Hematopoietic multipotent progenitor cell treated with erythropoietin and hydrocortisone succinate and interleukin-3 and kit ligand, for 6 days (in vitro differentiated cells): ENCODE results near the gene SDF2.
"Not testable (repeated sequence)": the region's sequence is repeated elsewhere in the genome, so short reads cannot be mapped to it uniquely, and the experiment has no call there.

Source experiments
- DNase-seq: peaks from one replicate; pipeline ENCODE4 v3.0.0-alpha.2; 2015

SDF2 gene

GRCh38 chr17:28682655-28683054 is 20.9 kb upstream of the SDF2 start:
- no peak for DNase-seq

- DNase-seq = peak; percentile 31
These were observed 14.3 kb upstream of the SDF2 start for GRCh38 chr17:28675980-28676379.

DNA sequence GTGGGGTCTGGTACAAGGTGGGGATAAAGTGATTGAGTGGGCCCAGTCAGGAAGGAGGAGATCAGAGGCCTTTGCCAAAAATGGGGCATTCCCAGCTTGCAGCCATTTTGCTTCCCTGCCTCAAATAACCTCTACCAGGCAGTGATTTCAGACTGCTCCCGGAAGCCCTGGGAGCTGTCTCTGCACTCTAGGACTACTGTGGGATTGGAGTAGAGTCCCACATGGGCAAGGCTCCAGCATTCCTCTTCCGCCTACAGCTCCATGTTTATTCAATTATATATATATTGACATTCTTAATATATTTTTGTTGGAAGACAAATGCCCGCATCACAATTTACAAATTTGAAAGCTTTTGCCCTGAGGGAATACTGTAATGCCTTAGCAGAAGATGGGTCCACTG is 13.8 kb upstream of the SDF2 start:
- no peak for DNase-seq

- DNase-seq = no peak
These were observed 8.2 kb upstream of the SDF2 start for GRCh38 chr17:28669918-28670317.

GRCh38 chr17:28667870-28668269 is 6.2 kb upstream of the SDF2 start:
- no peak for DNase-seq

GRCh38 chr17:28665994-28666393 is 4.3 kb upstream of the SDF2 start:
- DNase-seq = no peak

DNA sequence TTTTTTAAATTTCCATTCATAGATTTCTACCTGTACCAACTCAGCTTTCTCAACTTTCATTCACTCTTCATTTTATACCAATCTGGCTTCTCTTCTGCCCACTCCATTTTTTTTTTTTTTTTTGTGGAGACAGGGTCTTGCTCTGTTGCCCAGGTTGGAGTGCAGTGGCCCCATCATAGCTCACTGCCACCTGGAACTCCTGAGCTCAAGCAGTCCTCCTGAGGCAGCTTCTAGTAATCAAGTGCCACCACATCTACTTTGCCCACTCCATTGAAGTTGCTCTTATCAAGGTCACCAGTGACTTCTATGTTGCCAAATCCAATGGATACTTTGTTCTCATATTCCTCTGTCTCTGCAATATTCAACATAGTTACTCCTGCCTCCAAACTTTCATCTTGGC is 2.0 kb upstream of the SDF2 start:
- DNase-seq = peak; percentile 30

DNA sequence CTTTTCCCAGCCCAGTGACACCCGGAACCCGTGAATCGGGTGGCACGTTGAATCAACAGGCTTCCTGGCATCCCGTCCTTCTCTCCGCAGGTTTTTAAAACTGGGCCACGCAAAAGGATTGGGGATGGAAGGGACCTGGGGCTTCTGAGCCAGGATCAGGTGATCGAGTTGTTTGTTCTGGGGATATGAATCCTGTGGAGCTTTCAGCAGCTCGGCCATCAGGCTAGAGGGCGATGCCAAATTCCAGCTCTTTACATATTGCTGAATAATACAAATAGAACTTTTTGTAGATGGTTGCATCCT is 772 bp upstream of the SDF2 start:
- no peak for DNase-seq

DNA sequence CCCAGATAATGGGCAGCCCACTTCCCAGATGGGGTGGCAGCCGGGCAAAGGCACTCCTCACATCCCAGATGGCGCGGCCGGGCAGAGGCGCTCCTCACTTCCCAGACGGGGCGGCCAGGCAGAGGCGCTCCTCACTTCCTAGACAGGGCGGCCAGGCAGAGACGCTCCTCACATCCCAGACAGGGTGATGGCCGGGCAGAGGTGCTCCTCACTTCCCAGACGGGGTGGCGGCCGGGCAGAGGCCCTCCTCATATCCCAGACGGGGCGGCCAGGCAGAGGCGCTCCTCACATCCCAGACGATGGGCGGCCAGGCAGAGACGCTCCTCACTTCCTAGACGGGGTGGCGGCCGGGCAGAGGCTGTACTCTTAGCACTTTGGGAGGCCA is 2.2 kb downstream of the SDF2 start:
- not testable (repeated sequence) for DNase-seq

DNA sequence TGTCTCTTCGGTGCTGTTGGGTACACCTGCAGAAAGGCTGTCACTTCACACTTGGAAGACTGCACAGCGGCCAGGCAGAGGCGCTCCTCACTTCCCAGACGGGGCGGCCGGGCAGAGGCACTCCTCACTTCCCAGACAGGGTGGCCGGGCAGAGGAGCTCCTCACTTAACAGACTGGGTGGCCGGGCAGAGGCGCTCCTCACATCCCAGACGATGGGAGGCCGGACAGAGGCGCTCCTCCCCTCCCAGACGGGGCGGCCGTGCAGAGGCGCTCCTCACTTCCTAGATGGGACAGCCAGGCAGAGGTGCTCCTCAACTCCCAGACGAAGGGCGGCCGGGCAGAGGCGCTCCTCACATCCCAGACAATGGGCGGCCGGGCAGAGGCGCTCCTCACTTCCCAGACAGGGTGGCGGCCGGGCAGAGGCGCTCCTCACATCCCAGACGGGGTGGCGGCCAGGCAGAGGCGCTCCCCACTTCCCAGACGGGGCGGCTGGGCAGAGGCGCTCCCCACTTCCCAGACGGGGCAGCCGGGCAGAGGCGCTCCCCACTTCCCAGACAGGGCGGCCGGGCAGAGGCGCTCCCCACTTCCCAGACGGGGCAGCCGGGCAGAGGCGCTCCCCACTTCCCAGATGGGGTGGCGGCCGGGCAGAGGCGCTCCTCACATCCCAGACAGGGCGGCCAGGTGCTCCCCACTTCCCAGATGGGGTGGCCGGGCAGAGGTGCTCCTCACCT is 2.8 kb downstream of the SDF2 start:
- not testable (repeated sequence) for DNase-seq

GRCh38 chr17:28658342-28658741 is 3.4 kb downstream of the SDF2 start:
- DNase-seq = not testable (repeated sequence)

GRCh38 chr17:28657756-28658155 is 4.0 kb downstream of the SDF2 start:
- no peak for DNase-seq

DNA sequence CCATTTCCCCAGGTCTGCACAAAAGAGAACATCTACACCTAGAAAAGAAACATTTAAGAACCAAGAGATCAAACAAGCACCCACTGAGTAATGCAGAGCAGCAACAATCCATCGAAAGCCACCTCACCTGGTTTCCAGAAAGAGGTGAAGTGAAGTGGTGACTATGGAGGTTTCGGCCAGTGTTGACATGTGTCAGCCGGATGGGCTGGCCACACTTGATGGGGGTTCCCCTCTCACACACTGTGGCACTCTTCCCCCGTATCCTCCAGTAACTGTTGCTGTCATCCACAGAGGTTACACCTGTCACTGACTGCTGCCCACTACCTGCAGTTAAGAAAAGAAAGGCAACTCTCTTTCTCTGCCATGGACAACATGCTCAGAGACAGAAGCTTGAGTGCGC is 6.5 kb downstream of the SDF2 start:
- DNase-seq = no peak

- no peak for DNase-seq
These were observed 13.0 kb downstream of the SDF2 start for GRCh38 chr17:28648698-28649097.

- peak; percentile 4 for DNase-seq
These were observed 15.5 kb downstream of the SDF2 start for GRCh38 chr17:28646039-28646754.

GRCh38 chr17:28645576-28645939 is 16.1 kb downstream of the SDF2 start:
- DNase-seq = no peak

- peak; percentile 97 for DNase-seq
These were observed 16.7 kb downstream of the SDF2 start, which contains the start of gene BLTP2 for GRCh38 chr17:28644787-28645575. TSS of gene BLTP2 (minus strand) at chr17:28645158. CDS start at chr17:28645056, 102 bp downstream.

GRCh38 chr17:28643983-28644786 is 17.5 kb downstream of the SDF2 start:
- peak; percentile 90 for DNase-seq

DNA sequence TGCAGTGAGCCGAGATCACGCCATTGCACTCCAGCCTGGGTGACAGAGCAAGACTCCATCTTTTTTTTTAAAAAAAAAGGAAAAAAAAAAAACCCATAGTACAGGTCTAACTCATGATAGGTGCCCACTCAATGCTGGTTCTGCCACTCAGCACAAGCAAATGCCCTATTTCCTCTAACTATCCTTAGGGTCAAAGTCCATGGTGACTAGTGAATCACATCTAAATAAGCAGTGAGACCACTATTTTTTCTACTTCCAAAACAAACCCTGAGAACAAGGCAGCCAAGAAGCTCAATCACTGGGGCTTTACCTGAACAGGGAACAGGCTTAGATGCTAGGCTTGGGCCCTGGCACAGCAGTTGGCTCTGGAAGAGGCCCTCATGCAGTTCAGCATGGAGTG is 20.1 kb downstream of the SDF2 start:
- DNase-seq = no peak

DNA sequence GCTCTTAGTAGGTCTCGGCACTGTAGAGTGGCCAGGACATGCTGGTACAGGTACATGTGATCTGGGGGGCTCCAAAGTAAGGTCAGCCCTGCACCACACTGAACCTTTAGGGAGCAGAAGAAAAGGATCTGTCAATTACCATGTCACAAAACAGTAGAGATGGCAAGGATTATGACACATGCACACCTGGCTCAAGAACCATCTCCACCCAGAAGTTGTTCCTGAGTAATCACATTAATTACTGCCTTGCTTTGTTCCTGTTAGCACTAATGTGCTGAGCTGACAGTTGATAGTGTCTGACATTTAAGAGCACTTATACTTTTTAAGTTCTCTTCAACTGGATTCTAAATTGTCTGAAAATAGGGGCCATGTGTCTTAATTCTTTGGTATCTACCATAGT is 26.2 kb downstream of the SDF2 start:
- DNase-seq = no peak

DNA sequence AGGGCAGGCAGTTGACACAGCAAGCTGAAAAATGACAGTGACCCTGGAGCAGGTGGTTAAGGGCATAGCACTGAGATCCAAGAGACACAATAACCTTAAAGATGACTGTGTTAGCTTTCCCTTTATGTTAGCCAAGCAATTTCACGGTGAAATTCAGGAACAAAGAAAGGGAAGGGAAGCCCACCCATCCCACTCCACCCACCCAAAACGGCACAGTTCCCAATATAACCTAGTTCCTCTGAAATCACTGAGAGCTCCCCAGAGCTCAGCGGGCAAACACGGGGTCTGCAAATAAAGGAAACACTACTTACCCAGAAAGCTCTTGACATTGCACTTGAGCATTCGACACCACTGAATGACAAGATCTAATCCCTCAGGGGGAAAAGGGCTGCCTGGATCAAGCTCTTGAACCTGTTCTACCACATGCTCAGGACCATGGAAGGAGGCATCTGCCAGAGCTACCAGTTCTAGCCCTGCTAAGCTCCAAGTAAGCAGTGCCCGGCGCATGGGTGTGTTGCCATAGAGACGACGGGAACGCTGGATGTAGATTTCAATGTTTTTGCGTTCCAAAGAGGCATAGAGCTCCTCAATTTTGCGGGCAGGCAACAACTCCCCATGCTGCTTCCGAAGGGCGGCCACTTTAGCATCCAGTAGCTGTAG is 27.4 kb downstream of the SDF2 start:
- no peak for DNase-seq

GRCh38 chr17:28626818-28627217 is 34.9 kb downstream of the SDF2 start:
- no peak for DNase-seq

- no peak for DNase-seq
These were observed 37.6 kb downstream of the SDF2 start for GRCh38 chr17:28624148-28624547.
